ENCODE measurements around the gene SGO1. TPM values are rescaled to one million over a fixed set of nuclear protein-coding genes. Genes with fewer than 3 reads are reported as not detected.
A peak's percentile ranks its signal among the peaks of the same experiment; 100 is the strongest.
"Not testable (repeated sequence)": the region's sequence is repeated elsewhere in the genome, so short reads cannot be mapped to it uniquely, and the experiment has no call there.

SGO1 gene
- polyA plus RNA-seq, 1 donor (not counting 4 experiments of a cell fraction or from before 2014, with no cell fraction given), result 3.4 TPM

- H3K9ac ChIP-seq (ENCODE audit: control insufficient read depth, extremely low read depth, insufficient read depth, low read length); H3K36me3 ChIP-seq (ENCODE audit: control insufficient read depth in 2 of 2, extremely low read depth in 1 of 2, insufficient read depth in 2 of 2, low read length in 2 of 2); H3K4me2 ChIP-seq (ENCODE audit: control insufficient read depth, extremely low read depth, insufficient read depth, low read depth, low read length); H4K20me1 ChIP-seq (ENCODE audit: control insufficient read depth, extremely low read depth, insufficient read depth, low read length); H3K79me2 ChIP-seq (ENCODE audit: control insufficient read depth, insufficient read depth, low read length); H3K4me1 ChIP-seq (ENCODE audit: control insufficient read depth, extremely low read depth, insufficient read depth, low read length); H3K27ac ChIP-seq (ENCODE audit: control insufficient read depth, insufficient read depth, low read length); H3K27me3 ChIP-seq (ENCODE audit: control insufficient read depth, extremely low read depth, insufficient read depth, low read length); H3K9me1 ChIP-seq (ENCODE audit: control insufficient read depth, extremely low read depth, insufficient read depth, low read length); dilution Hi-C loops (cut with MboI; ENCODE audit: extremely low pct_ligation_motif_present, low sequenced_read_pairs); H2AFZ ChIP-seq (ENCODE audit: control insufficient read depth, low read length); H3K4me3 ChIP-seq (ENCODE audit: control insufficient read depth in 2 of 3, extremely low read depth in 1 of 3, insufficient read depth in 2 of 3, low read depth in 1 of 3, low read length in 3 of 3); FAIRE-seq; DNase-seq (ENCODE audit: low read depth, low spot score); H3K9me3 ChIP-seq (ENCODE audit: control insufficient read depth, low read depth, low read length): not testable (repeated sequence)
Observed at GRCh38 chr3:20205898-20206297, 19.9 kb upstream of the SGO1 start.

- Histone ChIP-seq H3K4me2 (ENCODE audit: control insufficient read depth, extremely low read depth, insufficient read depth, low read depth, low read length) (no peak overlapping the region), H3K36me3 (ENCODE audit: control insufficient read depth in 2 of 2, extremely low read depth in 1 of 2, insufficient read depth in 2 of 2, low read length in 2 of 2) (no peaks in the 10 kb centered on the region), H2AFZ (ENCODE audit: control insufficient read depth, low read length) (no peak overlapping the region), H3K27me3 (ENCODE audit: control insufficient read depth, extremely low read depth, insufficient read depth, low read length) (no peaks in the 10 kb centered on the region), H3K9ac (ENCODE audit: control insufficient read depth, extremely low read depth, insufficient read depth, low read length) (no peak overlapping the region), H4K20me1 (ENCODE audit: control insufficient read depth, extremely low read depth, insufficient read depth, low read length) (no peaks in the 10 kb centered on the region), H3K9me3 (ENCODE audit: control insufficient read depth, low read depth, low read length) (no peaks in the 10 kb centered on the region), H3K27ac (ENCODE audit: control insufficient read depth, insufficient read depth, low read length) (no peak overlapping the region), H3K9me1 (ENCODE audit: control insufficient read depth, extremely low read depth, insufficient read depth, low read length) (no peaks in the 10 kb centered on the region), H3K4me1 (ENCODE audit: control insufficient read depth, extremely low read depth, insufficient read depth, low read length) (peaks cover 3% of the 10 kb centered on the region), H3K4me3 (ENCODE audit: control insufficient read depth in 2 of 3, extremely low read depth in 1 of 3, insufficient read depth in 2 of 3, low read depth in 1 of 3, low read length in 3 of 3) (no peak overlapping the region), H3K79me2 (ENCODE audit: control insufficient read depth, insufficient read depth, low read length) (no peaks in the 10 kb centered on the region)
- dilution Hi-C loops (cut with MboI; ENCODE audit: extremely low pct_ligation_motif_present, low sequenced_read_pairs), result no loop called here
- FAIRE-seq, result no peak
- no peak for DNase-seq (ENCODE audit: low read depth, low spot score)
- TF ChIP-seq EZH2 (IDR thresholded peaks at IDR 0.05; ENCODE audit: low read length) (no peak), CTCF (optimal IDR thresholded peaks at IDR 0.05 in 1 of 3, IDR thresholded peaks at IDR 0.05 in 1 of 3, conservative IDR thresholded peaks at IDR 0.05 in 1 of 3; ENCODE audit: extremely low read depth in 1 of 3, insufficient read depth in 2 of 3, low read length in 3 of 3) (no peak)
Observed at GRCh38 chr3:20201143-20201542, 15.1 kb upstream of the SGO1 start.

- H4K20me1 ChIP-seq (ENCODE audit: control insufficient read depth, extremely low read depth, insufficient read depth, low read length), result no peaks in the 10 kb centered on the region
- no peaks in the 10 kb centered on the region for H3K9me3 ChIP-seq (ENCODE audit: control insufficient read depth, low read depth, low read length)
- H3K9ac ChIP-seq (ENCODE audit: control insufficient read depth, extremely low read depth, insufficient read depth, low read length), result no peak overlapping the region
- H3K4me3 ChIP-seq (ENCODE audit: control insufficient read depth in 2 of 3, extremely low read depth in 1 of 3, insufficient read depth in 2 of 3, low read depth in 1 of 3, low read length in 3 of 3), result no peak overlapping the region
- no peak for DNase-seq (ENCODE audit: low read depth, low spot score)
- H3K36me3 ChIP-seq (ENCODE audit: control insufficient read depth in 2 of 2, extremely low read depth in 1 of 2, insufficient read depth in 2 of 2, low read length in 2 of 2), result no peaks in the 10 kb centered on the region
- dilution Hi-C loops (cut with MboI; ENCODE audit: extremely low pct_ligation_motif_present, low sequenced_read_pairs), result no loop called here
- H3K4me1 ChIP-seq (ENCODE audit: control insufficient read depth, extremely low read depth, insufficient read depth, low read length), result peaks cover 3% of the 10 kb centered on the region
- H3K4me2 ChIP-seq (ENCODE audit: control insufficient read depth, extremely low read depth, insufficient read depth, low read depth, low read length), result no peak overlapping the region
- H3K9me1 ChIP-seq (ENCODE audit: control insufficient read depth, extremely low read depth, insufficient read depth, low read length), result no peaks in the 10 kb centered on the region
- peak overlapping the region; percentile 23 for H2AFZ ChIP-seq (ENCODE audit: control insufficient read depth, low read length)
- no peaks in the 10 kb centered on the region for H3K27me3 ChIP-seq (ENCODE audit: control insufficient read depth, extremely low read depth, insufficient read depth, low read length)
- no peak for TF ChIP-seq EZH2 (IDR thresholded peaks at IDR 0.05; ENCODE audit: low read length)
- FAIRE-seq, result no peak
- H3K27ac ChIP-seq (ENCODE audit: control insufficient read depth, insufficient read depth, low read length), result no peak overlapping the region
- H3K79me2 ChIP-seq (ENCODE audit: control insufficient read depth, insufficient read depth, low read length), result no peaks in the 10 kb centered on the region
Observed at GRCh38 chr3:20197775-20198174, 11.8 kb upstream of the SGO1 start.

Measured in keratinocyte (primary cell).